DND-41 (cell line): ENCODE data around the gene MEFV.

Experiments
- ATAC-seq: fragments of 200-7000 bp; cut with Tn5 transposase; 3 replicates; pipeline ENCODE4 v1.9.1; 2021; ENCODE audit warnings: low read depth; ENCODE audit not compliant: insufficient read depth
- DNase-seq: peaks from one replicate; pipeline ENCODE4 v3.0.0-alpha.2; 2020
- H2AFZ ChIP-seq: 2 replicates; pipeline ENCODE4 v1.6.0; 2012; ENCODE audit warnings: low read depth, low read length
- H3K27ac ChIP-seq: 2 replicates; pipeline ENCODE4 v1.5.1; 2012; ENCODE audit warnings: low read length, inconsistent platforms
- H3K27me3 ChIP-seq: fragments of 200-600 bp; sonication (generic); 2 replicates; pipeline ENCODE4 v1.6.0; 2012; ENCODE audit warnings: low read length, mild to moderate bottlenecking, inconsistent platforms; ENCODE audit not compliant: insufficient read depth, poor library complexity
- H3K36me3 ChIP-seq: 2 replicates; pipeline ENCODE4 v1.5.1; 2012; ENCODE audit warnings: low read length, inconsistent platforms; ENCODE audit not compliant: insufficient read depth
- H3K4me1 ChIP-seq: 2 replicates; pipeline ENCODE4 v1.5.1; 2012; ENCODE audit warnings: mild to moderate bottlenecking, low read length; ENCODE audit not compliant: insufficient read depth
- H3K4me2 ChIP-seq: 2 replicates; pipeline ENCODE4 v1.6.0; 2012; ENCODE audit warnings: mild to moderate bottlenecking, moderate library complexity, low read length, inconsistent platforms; ENCODE audit not compliant: insufficient read depth
- H3K4me3 ChIP-seq, 2 experiments: fragments of 200-600 bp in 1 of 2; shearing (Covaris generic) in 1 of 2; 2 replicates each; pipeline ENCODE4 v1.5.1; 2012 to 2016; ENCODE audit warnings: inconsistent platforms in 2 of 2, low read length in 2 of 2, mild to moderate bottlenecking in 2 of 2, low read depth in 1 of 2, moderate library complexity in 1 of 2
- H3K79me2 ChIP-seq: 2 replicates; pipeline ENCODE4 v1.6.0; 2012; ENCODE audit warnings: low read length, inconsistent platforms; ENCODE audit not compliant: insufficient read depth
- H3K9ac ChIP-seq: 2 replicates; pipeline ENCODE4 v1.6.0; 2012; ENCODE audit warnings: low read depth, mild to moderate bottlenecking, inconsistent platforms, low read length, moderate library complexity
- H3K9me3 ChIP-seq: 2 replicates; pipeline ENCODE4 v1.5.1; 2012; ENCODE audit warnings: low read length, moderate library complexity, mild to moderate bottlenecking, inconsistent platforms; ENCODE audit not compliant: insufficient read depth, severe bottlenecking
- H4K20me1 ChIP-seq: 2 replicates; pipeline ENCODE4 v1.6.0; 2012; ENCODE audit warnings: low read length; ENCODE audit not compliant: insufficient read depth
- EZH2 ChIP-seq: IDR thresholded peaks from 3 replicates; pipeline ENCODE4 v1.6.1; 2012; ENCODE audit warnings: borderline replicate concordance, low read depth, mild to moderate bottlenecking, moderate library complexity, low read length, inconsistent platforms; ENCODE audit not compliant: severe bottlenecking
- TF ChIP-seq, protein P1 (sequence below): IDR thresholded peaks from 2 replicates; pipeline ENCODE4 v1.5.1; 2012; ENCODE audit warnings: borderline replicate concordance, low read length, moderate library complexity, mild to moderate bottlenecking; ENCODE audit not compliant: poor library complexity, severe bottlenecking; ENCODE audit errors: extremely low read depth

Gene MEFV

DNA sequence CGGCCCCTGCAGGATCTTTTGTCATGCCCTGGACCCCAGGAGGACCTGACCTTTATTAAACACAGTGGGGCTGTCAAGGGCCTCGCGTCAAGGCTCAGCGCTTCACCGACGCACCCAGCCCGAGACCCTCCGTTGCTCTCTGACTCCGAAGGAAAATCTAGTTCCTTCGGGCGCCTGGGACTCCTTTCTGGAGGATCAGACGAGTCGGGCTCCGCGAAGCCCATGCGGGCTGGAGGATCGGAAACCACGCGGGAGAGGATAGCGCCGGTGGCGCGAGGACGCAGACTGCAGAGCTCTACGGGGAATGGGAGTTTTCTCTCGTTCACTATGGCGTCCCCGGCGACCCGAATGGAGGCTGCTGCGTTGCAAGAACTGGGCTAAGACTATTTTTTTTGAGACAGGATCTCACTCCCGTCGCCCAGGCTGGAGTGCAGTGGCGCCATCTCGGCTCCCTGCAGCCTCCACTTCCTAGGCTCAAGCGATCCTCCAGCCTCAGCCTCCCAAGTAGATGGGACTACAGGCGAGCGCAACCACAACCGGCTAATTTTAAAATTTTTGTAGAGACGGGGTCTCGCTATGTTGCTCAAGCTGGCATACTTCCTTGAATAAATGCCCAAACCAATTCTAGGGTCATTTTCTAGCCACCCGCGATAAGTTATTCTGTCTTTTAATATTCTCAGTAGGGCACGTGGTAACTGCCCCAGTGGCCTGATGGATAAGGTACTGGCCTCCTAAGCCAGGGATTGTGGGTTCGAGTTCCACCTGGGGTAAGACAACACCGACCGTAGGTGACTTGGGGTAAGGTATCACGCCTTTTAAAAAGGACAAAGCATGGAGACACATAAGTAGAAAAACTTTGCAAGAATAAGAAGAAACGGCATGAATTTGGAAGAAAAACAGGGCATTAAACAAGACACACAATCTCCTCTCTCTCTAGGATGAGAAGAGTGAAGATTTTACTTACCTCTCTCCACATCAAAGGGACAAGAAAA is 62.9 kb downstream of the MEFV start:
- no peak overlapping the region for H2AFZ ChIP-seq
- no peak for TF ChIP-seq EZH2
- TF ChIP-seq, protein P1, sequence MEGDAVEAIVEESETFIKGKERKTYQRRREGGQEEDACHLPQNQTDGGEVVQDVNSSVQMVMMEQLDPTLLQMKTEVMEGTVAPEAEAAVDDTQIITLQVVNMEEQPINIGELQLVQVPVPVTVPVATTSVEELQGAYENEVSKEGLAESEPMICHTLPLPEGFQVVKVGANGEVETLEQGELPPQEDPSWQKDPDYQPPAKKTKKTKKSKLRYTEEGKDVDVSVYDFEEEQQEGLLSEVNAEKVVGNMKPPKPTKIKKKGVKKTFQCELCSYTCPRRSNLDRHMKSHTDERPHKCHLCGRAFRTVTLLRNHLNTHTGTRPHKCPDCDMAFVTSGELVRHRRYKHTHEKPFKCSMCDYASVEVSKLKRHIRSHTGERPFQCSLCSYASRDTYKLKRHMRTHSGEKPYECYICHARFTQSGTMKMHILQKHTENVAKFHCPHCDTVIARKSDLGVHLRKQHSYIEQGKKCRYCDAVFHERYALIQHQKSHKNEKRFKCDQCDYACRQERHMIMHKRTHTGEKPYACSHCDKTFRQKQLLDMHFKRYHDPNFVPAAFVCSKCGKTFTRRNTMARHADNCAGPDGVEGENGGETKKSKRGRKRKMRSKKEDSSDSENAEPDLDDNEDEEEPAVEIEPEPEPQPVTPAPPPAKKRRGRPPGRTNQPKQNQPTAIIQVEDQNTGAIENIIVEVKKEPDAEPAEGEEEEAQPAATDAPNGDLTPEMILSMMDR: no peak
- no peak for DNase-seq
- H3K27ac ChIP-seq: no peak overlapping the region
- no peak overlapping the region for H3K9ac ChIP-seq
- H4K20me1 ChIP-seq: no peaks in the 10 kb centered on the region
- H3K36me3 ChIP-seq: no peaks in the 10 kb centered on the region
- H3K27me3 ChIP-seq: peaks cover 4% of the 10 kb centered on the region
- H3K9me3 ChIP-seq: no peaks in the 10 kb centered on the region
- H3K4me3 ChIP-seq: no peak overlapping the region
- no peak for ATAC-seq
- no peaks in the 10 kb centered on the region for H3K4me1 ChIP-seq
- no peak overlapping the region for H3K4me2 ChIP-seq
- H3K79me2 ChIP-seq: no peaks in the 10 kb centered on the region

DNA sequence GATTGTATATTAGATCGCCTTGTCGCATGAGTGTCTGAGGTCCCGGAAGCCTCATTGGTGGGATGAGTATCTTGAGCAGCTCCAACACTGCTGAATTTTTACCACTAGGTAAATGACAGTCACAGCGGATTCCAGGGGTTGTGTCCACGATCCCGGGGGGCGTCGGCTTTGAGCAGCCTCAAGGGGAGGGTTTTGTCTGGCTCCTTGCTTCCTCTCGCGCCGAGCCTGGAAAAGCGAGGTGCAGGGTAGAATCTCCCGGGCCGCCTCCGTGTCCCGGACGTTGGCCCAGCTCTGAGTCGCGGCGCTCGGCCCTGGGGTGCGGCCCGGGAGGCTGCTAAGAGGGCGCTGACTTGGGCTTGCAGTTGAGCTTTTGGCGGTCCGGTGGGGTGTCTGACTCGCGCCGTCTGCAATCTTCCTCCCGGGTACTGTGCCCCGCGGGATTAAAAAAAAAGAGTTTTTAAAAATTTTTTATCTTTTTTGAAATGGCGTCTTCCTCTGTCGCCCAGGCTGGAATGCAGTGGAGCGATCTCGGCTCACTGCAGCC is 63.9 kb downstream of the MEFV start:
- Histone ChIP-seq H3K27ac (no peak overlapping the region), H3K79me2 (no peaks in the 10 kb centered on the region), H3K9me3 (no peaks in the 10 kb centered on the region), H3K9ac (no peak overlapping the region), H3K36me3 (no peaks in the 10 kb centered on the region), H3K4me2 (no peak overlapping the region), H3K4me3 (no peak overlapping the region), H3K4me1 (no peaks in the 10 kb centered on the region), H2AFZ (no peak overlapping the region), H4K20me1 (no peaks in the 10 kb centered on the region), H3K27me3 (no peaks in the 10 kb centered on the region)
- DNase-seq (no peak), ATAC-seq (no peak)
- TF ChIP-seq, protein P1: no peak
- TF ChIP-seq EZH2: no peak
